ENCODE results near the gene TALDO1. TPM values are rescaled to one million over a fixed set of nuclear protein-coding genes. Genes with fewer than 3 reads are reported as not detected.

The TALDO1 gene
- total RNA-seq, 1 donor from 2014 or later: 155 TPM

DNA sequence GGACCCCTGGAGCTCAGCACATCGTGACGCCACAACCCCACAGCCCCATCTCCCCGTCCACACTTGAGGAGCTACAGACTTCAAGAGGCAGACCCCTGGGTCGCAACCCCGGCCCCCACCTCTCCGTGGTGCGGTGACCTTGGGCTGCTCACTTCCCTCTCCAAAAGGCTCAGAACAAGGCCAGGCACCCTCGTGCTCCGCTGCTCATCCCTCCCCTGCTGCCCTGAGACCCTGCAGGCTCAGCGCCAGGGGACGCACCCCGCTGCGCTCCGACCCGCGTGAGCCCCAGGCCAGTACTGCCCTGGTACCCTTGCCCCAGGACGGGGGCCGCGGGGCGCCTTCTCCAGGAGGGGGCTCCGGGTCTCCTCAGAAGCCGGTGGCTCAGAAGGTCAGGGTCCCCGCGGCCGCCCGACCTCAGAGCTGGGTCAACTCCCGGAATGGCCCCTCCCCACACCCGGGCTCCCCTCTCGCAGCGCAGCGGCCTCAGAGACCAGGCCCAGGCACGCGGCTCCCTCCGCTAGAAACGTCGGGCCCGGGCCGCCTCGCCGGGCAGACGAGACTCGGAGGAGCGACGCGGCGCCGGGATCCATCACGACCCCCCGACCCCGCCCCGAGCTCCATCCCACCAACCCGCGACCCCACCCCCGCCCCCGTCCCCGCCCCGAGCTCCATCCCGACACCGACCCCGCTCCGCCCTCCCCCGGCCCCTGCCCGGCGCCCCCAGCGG is 29.5 kb downstream of the TALDO1 start:
- TF ChIP-seq EZH2 (IDR thresholded peaks at IDR 0.05; ENCODE audit: insufficient read depth, low read length): no peak
- TF ChIP-seq, protein P1, sequence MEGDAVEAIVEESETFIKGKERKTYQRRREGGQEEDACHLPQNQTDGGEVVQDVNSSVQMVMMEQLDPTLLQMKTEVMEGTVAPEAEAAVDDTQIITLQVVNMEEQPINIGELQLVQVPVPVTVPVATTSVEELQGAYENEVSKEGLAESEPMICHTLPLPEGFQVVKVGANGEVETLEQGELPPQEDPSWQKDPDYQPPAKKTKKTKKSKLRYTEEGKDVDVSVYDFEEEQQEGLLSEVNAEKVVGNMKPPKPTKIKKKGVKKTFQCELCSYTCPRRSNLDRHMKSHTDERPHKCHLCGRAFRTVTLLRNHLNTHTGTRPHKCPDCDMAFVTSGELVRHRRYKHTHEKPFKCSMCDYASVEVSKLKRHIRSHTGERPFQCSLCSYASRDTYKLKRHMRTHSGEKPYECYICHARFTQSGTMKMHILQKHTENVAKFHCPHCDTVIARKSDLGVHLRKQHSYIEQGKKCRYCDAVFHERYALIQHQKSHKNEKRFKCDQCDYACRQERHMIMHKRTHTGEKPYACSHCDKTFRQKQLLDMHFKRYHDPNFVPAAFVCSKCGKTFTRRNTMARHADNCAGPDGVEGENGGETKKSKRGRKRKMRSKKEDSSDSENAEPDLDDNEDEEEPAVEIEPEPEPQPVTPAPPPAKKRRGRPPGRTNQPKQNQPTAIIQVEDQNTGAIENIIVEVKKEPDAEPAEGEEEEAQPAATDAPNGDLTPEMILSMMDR (IDR thresholded peaks at IDR 0.05; ENCODE audit: insufficient read depth, low read depth, low read length): no peak
- H3K9ac ChIP-seq (ENCODE audit: low read length): peak overlapping the region; percentile 91
- H3K36me3 ChIP-seq (ENCODE audit: insufficient read depth, low read length): no peaks in the 10 kb centered on the region
- H3K4me3 ChIP-seq (ENCODE audit: insufficient read depth, low read depth, low read length): peak overlapping the region; percentile 83
- peak overlapping the region; percentile 100 for H3K4me2 ChIP-seq (ENCODE audit: low read length)
- DNase-seq (ENCODE audit: low read depth) (no peak), FAIRE-seq (no peak)
- H3K79me2 ChIP-seq (ENCODE audit: insufficient read depth, low read length): peaks cover 85% of the 10 kb centered on the region
- no peaks in the 10 kb centered on the region for H3K9me3 ChIP-seq (ENCODE audit: insufficient read depth, low read depth, low read length)
- peaks cover 27% of the 10 kb centered on the region for H3K4me1 ChIP-seq (ENCODE audit: insufficient read depth, low read length)
- H3K4me3 Mint-ChIP-seq (ENCODE audit: unreplicated experiment): peak overlapping the region; percentile 93
- H3K27ac ChIP-seq (ENCODE audit: low read depth, low read length): peak overlapping the region; percentile 80
- H4K20me1 ChIP-seq (ENCODE audit: insufficient read depth, low read length): peaks cover 65% of the 10 kb centered on the region
- H3K36me3 Mint-ChIP-seq (ENCODE audit: low read depth, unreplicated experiment): peaks cover 4% of the 10 kb centered on the region
- no peaks in the 10 kb centered on the region for H3K27me3 Mint-ChIP-seq (ENCODE audit: low read depth, unreplicated experiment)
- H3K27ac Mint-ChIP-seq (ENCODE audit: unreplicated experiment): peak overlapping the region; percentile 80
- H3K27me3 ChIP-seq (ENCODE audit: insufficient read depth, low read length): no peaks in the 10 kb centered on the region
- peaks cover 8% of the 10 kb centered on the region for H3K4me1 Mint-ChIP-seq (ENCODE audit: low read depth, unreplicated experiment)
- H2AFZ ChIP-seq (ENCODE audit: low read depth, low read length): peak overlapping the region; percentile 86
- H3K9me3 Mint-ChIP-seq (ENCODE audit: unreplicated experiment): no peaks in the 10 kb centered on the region

DNA sequence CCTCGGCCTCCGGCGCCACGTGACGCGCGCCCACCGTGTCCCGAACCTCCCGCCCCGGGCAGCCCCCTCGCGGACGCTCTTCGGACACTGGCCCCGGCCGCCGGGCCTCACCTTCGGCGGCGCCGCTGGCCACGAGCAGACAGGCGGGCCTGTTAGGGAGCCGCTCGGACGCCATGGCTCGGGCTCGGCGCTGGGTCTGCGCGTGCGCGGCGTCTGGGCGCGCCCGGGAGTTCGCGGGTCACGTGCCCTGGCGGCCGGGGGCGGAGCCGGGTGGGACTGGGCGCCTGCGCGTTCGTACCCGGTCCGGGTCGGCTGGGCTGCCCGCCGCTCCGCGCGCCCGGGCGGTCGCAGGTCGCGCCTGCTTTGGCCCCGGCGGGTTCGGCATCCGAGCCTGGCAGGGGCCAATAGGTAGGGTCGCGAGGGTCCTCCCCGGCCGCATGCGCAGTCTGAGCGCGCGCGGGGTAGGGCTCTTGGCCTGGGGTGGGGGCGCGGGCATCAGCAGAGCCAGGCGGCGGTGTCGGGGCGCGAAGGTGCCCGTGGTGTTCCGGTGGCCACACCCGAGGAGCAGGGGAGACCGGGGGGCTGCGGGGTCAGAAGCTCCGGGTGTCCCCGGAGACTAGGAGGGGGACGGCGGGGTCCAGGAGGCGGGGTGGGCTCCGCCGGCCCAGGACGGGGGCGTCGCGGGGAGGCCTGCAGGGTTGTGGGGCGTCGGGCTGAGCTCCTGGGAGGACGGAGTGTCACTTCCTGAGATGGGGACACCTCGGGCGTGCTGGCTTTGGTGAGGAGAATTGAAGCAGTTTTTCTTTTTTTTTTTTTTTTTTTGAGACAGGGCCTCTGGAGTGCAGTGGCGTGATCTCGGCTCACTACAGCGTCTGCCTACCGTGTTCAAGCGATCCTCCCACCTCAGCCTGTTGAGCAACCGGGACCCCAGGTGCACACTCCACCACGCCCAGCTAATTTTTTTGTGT is 30.3 kb downstream of the TALDO1 start, which contains the start of gene GATD1:
TSS of gene GATD1 (minus strand) at position 200 of the 968 bp plus-strand sequence. CDS start at position 175, 25 bp downstream.
- peak within 1 kb of the TSS; percentile 80 for H3K27ac Mint-ChIP-seq (ENCODE audit: unreplicated experiment)
- H3K27me3 Mint-ChIP-seq (ENCODE audit: low read depth, unreplicated experiment): no peaks in the 10 kb centered on the region
- H3K27me3 ChIP-seq (ENCODE audit: insufficient read depth, low read length): no peaks in the 10 kb centered on the region
- H3K9me3 Mint-ChIP-seq (ENCODE audit: unreplicated experiment): no peaks in the 10 kb centered on the region
- peak within 1 kb of the TSS; percentile 91 for H3K9ac ChIP-seq (ENCODE audit: low read length)
- H3K9me3 ChIP-seq (ENCODE audit: insufficient read depth, low read depth, low read length): no peaks in the 10 kb centered on the region
- H4K20me1 ChIP-seq (ENCODE audit: insufficient read depth, low read length): peaks cover 65% of the 10 kb centered on the region
- FAIRE-seq (no peak), DNase-seq (ENCODE audit: low read depth) (peak; percentile 53)
- peaks cover 77% of the 10 kb centered on the region for H3K79me2 ChIP-seq (ENCODE audit: insufficient read depth, low read length)
- H3K4me3 ChIP-seq (ENCODE audit: insufficient read depth, low read depth, low read length): peak within 1 kb of the TSS; percentile 83
- H3K27ac ChIP-seq (ENCODE audit: low read depth, low read length): peak within 1 kb of the TSS; percentile 80
- H3K4me1 ChIP-seq (ENCODE audit: insufficient read depth, low read length): peaks cover 27% of the 10 kb centered on the region
- H2AFZ ChIP-seq (ENCODE audit: low read depth, low read length): peak within 1 kb of the TSS; percentile 86
- no peaks in the 10 kb centered on the region for H3K36me3 ChIP-seq (ENCODE audit: insufficient read depth, low read length)
- peak within 1 kb of the TSS; percentile 93 for H3K4me3 Mint-ChIP-seq (ENCODE audit: unreplicated experiment)
- peaks cover 4% of the 10 kb centered on the region for H3K36me3 Mint-ChIP-seq (ENCODE audit: low read depth, unreplicated experiment)
- H3K4me2 ChIP-seq (ENCODE audit: low read length): peak within 1 kb of the TSS; percentile 100
- no peak for TF ChIP-seq EZH2 (IDR thresholded peaks at IDR 0.05; ENCODE audit: insufficient read depth, low read length)
- TF ChIP-seq, protein P1 (IDR thresholded peaks at IDR 0.05; ENCODE audit: insufficient read depth, low read depth, low read length): no peak
- H3K4me1 Mint-ChIP-seq (ENCODE audit: low read depth, unreplicated experiment): peaks cover 8% of the 10 kb centered on the region

All from astrocyte (in vitro differentiated cells and primary cell).